Measurements from ENCODE around the gene CDHR1.

Gene CDHR1

GRCh38 chr10:84204122-84204521 lies 9.8 kb downstream of the CDHR1 start:
- H3K4me3 ChIP-seq (ENCODE audit: low read depth, low read length): no peak overlapping the region
- peak; percentile 60 for DNase-seq (ENCODE audit: low read depth)
- peak; percentile 79 for TF ChIP-seq CTCF (IDR thresholded peaks at IDR 0.05; ENCODE audit: insufficient read depth, low read depth, low read length, missing control alignments)

- DNase-seq (ENCODE audit: low read depth): no peak
- no peak overlapping the region for H3K4me3 ChIP-seq (ENCODE audit: low read depth, low read length)
- no peak for TF ChIP-seq CTCF (IDR thresholded peaks at IDR 0.05; ENCODE audit: insufficient read depth, low read depth, low read length, missing control alignments)
These were observed 10.3 kb downstream of the CDHR1 start for GRCh38 chr10:84204610-84205009.

GRCh38 chr10:84205049-84205852 lies 10.9 kb downstream of the CDHR1 start:
- DNase-seq (ENCODE audit: low read depth): peak; percentile 80
- no peak overlapping the region for H3K4me3 ChIP-seq (ENCODE audit: low read depth, low read length)
- peak; percentile 97 for TF ChIP-seq CTCF (IDR thresholded peaks at IDR 0.05; ENCODE audit: insufficient read depth, low read depth, low read length, missing control alignments)

- no peak for DNase-seq (ENCODE audit: low read depth)
- no peak for TF ChIP-seq CTCF (IDR thresholded peaks at IDR 0.05; ENCODE audit: insufficient read depth, low read depth, low read length, missing control alignments)
- H3K4me3 ChIP-seq (ENCODE audit: low read depth, low read length): no peak overlapping the region
These were observed 11.7 kb downstream of the CDHR1 start for GRCh38 chr10:84205853-84206525.

- no peak for TF ChIP-seq CTCF (IDR thresholded peaks at IDR 0.05; ENCODE audit: insufficient read depth, low read depth, low read length, missing control alignments)
- H3K4me3 ChIP-seq (ENCODE audit: low read depth, low read length): no peak overlapping the region
- DNase-seq (ENCODE audit: low read depth): no peak
These were observed 13.7 kb downstream of the CDHR1 start for GRCh38 chr10:84208023-84208422.

GRCh38 chr10:84211566-84211965 lies 17.2 kb downstream of the CDHR1 start:
- no peak for DNase-seq (ENCODE audit: low read depth)

More at GRCh38 chr10:84211566-84211965, 17.2 kb downstream of the CDHR1 start:
- no peak for TF ChIP-seq CTCF (IDR thresholded peaks at IDR 0.05; ENCODE audit: insufficient read depth, low read depth, low read length, missing control alignments)
- H3K4me3 ChIP-seq (ENCODE audit: low read depth, low read length): no peak overlapping the region

All from GM12865 (cell line).